Endothelial cell of umbilical vein (primary cell): Measurements from ENCODE around the gene SS18L1. TPM values are rescaled to one million over a fixed set of nuclear protein-coding genes. Genes with fewer than 3 reads are reported as not detected.

Source experiments
- BruUV-seq: library from RNA; stranded (reverse); fragments of 400-500 nt; replicated peaks from 2 replicates; lab custom pipeline; 2021; lab: Mats Ljungman, UMichigan
- CTCF ChIA-PET: fragments of 300-600, 350-600 bp; sonication (Branson Sonifier 250); formaldehyde crosslinking; loops from one replicate; lab custom pipeline; 2021; ENCODE audit warnings: antibody characterized with exemption, inconsistent platforms; lab: Charles Lee
- POLR2A ChIA-PET: fragments of 300-600, 350-600 bp; sonication (Branson Sonifier 250); formaldehyde crosslinking; loops from one replicate; lab custom pipeline; 2021; ENCODE audit warnings: antibody characterized with exemption, inconsistent platforms; lab: Charles Lee
- DNase-seq: peaks from one replicate; pipeline ENCODE4 v3.0.0-alpha.2; 2011; ENCODE audit warnings: low read depth, low spot score
- FAIRE-seq: peaks from 2 replicates; lab custom pipeline; 2011; peaks lifted over from hg19 to GRCh38; lab: Jason Lieb, UNC
- H2AFZ ChIP-seq: 2 replicates; pipeline ENCODE4 v1.6.0; 2012; ENCODE audit warnings: low read depth, low read length, control low read depth, inconsistent platforms
- H3K27ac ChIP-seq: 2 replicates; pipeline ENCODE4 v1.5.1; 2011; ENCODE audit warnings: low read depth, mild to moderate bottlenecking, control low read depth, low read length, moderate library complexity; ENCODE audit not compliant: insufficient read depth
- H3K27me3 ChIP-seq, 2 experiments: 2 replicates each; pipeline versions ENCODE4 v1.6.0 to v1.6.1; 2011; ENCODE audit warnings: low read length in 2 of 2, mixed read lengths in 1 of 2; ENCODE audit not compliant: control insufficient read depth in 2 of 2, insufficient read depth in 2 of 2
- H3K36me3 ChIP-seq, 2 experiments: 2 replicates in 1 of 2; 3 replicates in 1 of 2; pipeline ENCODE4 v1.5.1; 2011; ENCODE audit warnings: low read length in 2 of 2, mild to moderate bottlenecking in 1 of 2, moderate library complexity in 1 of 2; ENCODE audit not compliant: control insufficient read depth in 2 of 2, insufficient read depth in 2 of 2; ENCODE audit errors: extremely low read depth in 1 of 2
- H3K4me1 ChIP-seq: 3 replicates; pipeline ENCODE4 v1.5.1; 2011; ENCODE audit warnings: mild to moderate bottlenecking, low read length; ENCODE audit not compliant: control insufficient read depth, insufficient read depth; ENCODE audit errors: extremely low read depth
- H3K4me2 ChIP-seq: 2 replicates; pipeline ENCODE4 v1.6.1; 2011; ENCODE audit warnings: low read length, control low read depth, mixed read lengths; ENCODE audit not compliant: insufficient read depth
- H3K4me3 ChIP-seq, 3 experiments: fragments of 200-600 bp in 1 of 3; sonication (generic), shearing (Covaris generic) in 1 of 3; replicated peaks in 1 of 3; 2 replicates each; pipeline ENCODE4 v1.5.1; 2011 to 2016; ENCODE audit warnings: control low read depth in 3 of 3, low read length in 3 of 3, mild to moderate bottlenecking in 2 of 3, inconsistent platforms in 1 of 3, low read depth in 1 of 3, moderate library complexity in 1 of 3; ENCODE audit not compliant: insufficient read depth in 1 of 3
- H3K79me2 ChIP-seq: 2 replicates; pipeline ENCODE4 v1.6.0; 2012; ENCODE audit warnings: low read length, inconsistent platforms; ENCODE audit not compliant: control insufficient read depth, insufficient read depth
- H3K9ac ChIP-seq: replicated peaks from 2 replicates; pipeline ENCODE3; 2011; ENCODE audit warnings: low read length, control low read depth; ENCODE audit not compliant: insufficient read depth; ENCODE audit errors: extremely low read depth
- H3K9me1 ChIP-seq: replicated peaks from 3 replicates; pipeline ENCODE4 v1.6.0; 2011; ENCODE audit warnings: mild to moderate bottlenecking, low read length; ENCODE audit not compliant: control insufficient read depth, insufficient read depth; ENCODE audit errors: extremely low read depth
- H3K9me3 ChIP-seq: replicated peaks from 2 replicates; pipeline ENCODE4 v1.5.1; 2012; ENCODE audit warnings: low read length, inconsistent platforms; ENCODE audit not compliant: control insufficient read depth, insufficient read depth
- H4K20me1 ChIP-seq: replicated peaks from 2 replicates; pipeline ENCODE3; 2011; ENCODE audit warnings: mild to moderate bottlenecking, low read length; ENCODE audit not compliant: control insufficient read depth, insufficient read depth; ENCODE audit errors: extremely low read depth
- EZH2 ChIP-seq: IDR thresholded peaks from 2 replicates; pipeline ENCODE4 v1.6.1; 2012; ENCODE audit warnings: borderline replicate concordance, low read depth, mild to moderate bottlenecking, moderate library complexity, low read length, inconsistent platforms; ENCODE audit not compliant: severe bottlenecking
- FOS ChIP-seq: IDR thresholded peaks from 2 replicates; pipeline ENCODE4 v1.6.1; 2011; ENCODE audit warnings: mild to moderate bottlenecking, low read length, moderate library complexity, borderline replicate concordance; ENCODE audit not compliant: insufficient read depth
- GATA2 ChIP-seq: IDR thresholded peaks from 2 replicates; pipeline ENCODE4 v1.7.0; 2011; ENCODE audit warnings: low read depth, mild to moderate bottlenecking, moderate library complexity, mixed read lengths, low read length; ENCODE audit not compliant: insufficient read length, insufficient read depth
- JUN ChIP-seq: IDR thresholded peaks from 2 replicates; pipeline ENCODE4 v1.6.1; 2011; ENCODE audit warnings: borderline replicate concordance, low read depth; ENCODE audit not compliant: insufficient read length, insufficient read depth
- MYC ChIP-seq: IDR thresholded peaks from one replicate; pipeline ENCODE4 v1.6.1; 2011; ENCODE audit warnings: mild to moderate bottlenecking, low read depth, low read length
- POLR2A ChIP-seq: IDR thresholded peaks from 2 replicates; pipeline ENCODE4 v1.6.1; 2012; ENCODE audit warnings: low read depth, mild to moderate bottlenecking, control low read depth, low read length
- POLR2AphosphoS5 ChIP-seq: IDR thresholded peaks from 2 replicates; pipeline ENCODE4 v1.6.1; 2012; ENCODE audit warnings: low read depth, mild to moderate bottlenecking, control low read depth, low read length, moderate library complexity; ENCODE audit not compliant: insufficient read depth
- dilution Hi-C: fragments of 300-500 bp; cut with MboI; formaldehyde crosslinking; loops from one replicate; pipeline ENCODE4 v1.15.0; 2019; ENCODE audit warnings: low sequenced_read_pairs; ENCODE audit not compliant: extremely low pct_ligation_motif_present
- intact Hi-C: fragments of 100-400 bp; cut with micrococcal nuclease; formaldehyde crosslinking; loops from one replicate; pipeline ENCODE4 v1.10.0; 2022
- polyA plus RNA-seq, 4 experiments: library from polyadenylated mRNA; depleted of rRNA in 3 of 4; stranded (reverse) in 3 of 4; unstranded in 1 of 4; fragments of >200 nt; gene quantifications; 2 replicates each; pipeline versions ENCODE4 v1.2.1 to v1.2.3, GENCODE V29; 2011 to 2012; ENCODE audit warnings: missing spikeins in 1 of 4
- total RNA-seq: library from RNA; stranded (reverse); gene quantifications from 2 replicates; pipeline ENCODE4 v1.2.3, GENCODE V29; 2021
- TF ChIP-seq, protein P1 (sequence below), 2 donors: IDR thresholded peaks; 1 replicate in 1 of 2; 2 replicates in 1 of 2; pipeline ENCODE4 v1.5.1; 2011; ENCODE audit warnings: low read length in 2 of 2, mild to moderate bottlenecking in 2 of 2, moderate library complexity in 2 of 2, control low read depth in 1 of 2, inconsistent platforms in 1 of 2, low read depth in 1 of 2; ENCODE audit not compliant: insufficient read depth in 1 of 2; ENCODE audit errors: extremely low read depth in 1 of 2
- TF ChIP-seq, protein P2 (sequence below): IDR thresholded peaks from 2 replicates; pipeline ENCODE4 v1.6.1; 2011; ENCODE audit not compliant: insufficient read depth, insufficient read length

SS18L1 gene
- total and polyA plus RNA-seq, 2 donors (not counting 3 experiments of a cell fraction or from before 2014, with no cell fraction given) = 15.4 to 21.7 TPM

DNA sequence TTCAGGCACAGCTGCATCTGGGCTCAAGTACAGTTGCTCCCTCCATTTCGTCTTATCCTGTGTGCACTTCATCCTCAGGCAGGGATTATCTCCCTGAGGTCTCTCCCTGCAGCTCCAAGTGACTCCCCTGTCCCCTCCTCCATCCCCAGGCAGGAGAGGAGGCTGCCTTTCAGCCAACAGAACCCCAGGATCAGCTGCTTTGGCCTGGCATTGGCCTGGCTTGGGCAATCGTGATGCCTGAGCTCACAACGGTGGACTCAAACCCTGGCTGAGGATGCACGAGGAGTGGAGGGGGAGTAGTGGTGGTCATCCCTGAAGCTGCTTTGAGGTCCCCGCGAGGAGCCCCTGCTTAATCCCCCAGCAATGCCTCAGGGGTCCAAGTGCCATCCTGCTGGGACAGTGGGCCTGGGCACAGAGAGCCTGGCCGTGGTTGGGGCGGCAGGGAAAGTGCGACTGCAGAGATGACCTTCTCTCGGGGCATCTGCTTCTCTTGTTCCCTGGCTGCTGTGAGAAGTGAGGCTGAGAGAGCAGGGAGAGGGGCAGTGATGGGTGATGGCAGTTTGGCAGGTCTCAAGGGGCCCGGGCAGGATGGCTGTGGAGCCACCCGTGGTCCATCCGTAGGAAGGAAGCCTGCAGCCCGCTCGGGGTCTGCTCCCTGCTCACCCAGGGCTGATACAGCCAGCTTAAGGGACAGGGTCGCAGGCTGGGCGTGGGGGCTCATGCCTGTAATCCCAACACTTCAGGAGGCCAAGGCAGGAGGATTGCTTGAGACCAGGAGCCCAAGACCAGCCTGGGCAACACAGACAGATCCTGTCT is 82.5 kb downstream of the SS18L1 start:
- Histone ChIP-seq H3K79me2 (no peaks in the 10 kb centered on the region), H3K27ac (no peak overlapping the region), H4K20me1 (no peaks in the 10 kb centered on the region), H2AFZ (no peak overlapping the region), H3K9ac (no peak overlapping the region), H3K27me3 (peaks cover 8 to 10% of the 10 kb centered on the region in 2 experiments), H3K4me3 (no peak overlapping the region), H3K36me3 (no peaks in the 10 kb centered on the region), H3K4me1 (no peaks in the 10 kb centered on the region), H3K9me1 (no peaks in the 10 kb centered on the region), H3K4me2 (no peak overlapping the region), H3K9me3 (no peaks in the 10 kb centered on the region)
- no peak for FAIRE-seq
- POLR2A ChIA-PET = no interaction called here
- DNase-seq = no peak
- BruUV-seq = no TSS peak
- intact Hi-C loops = no loop called here
- CTCF ChIA-PET = no interaction called here
- TF ChIP-seq MYC (no peak), JUN (no peak), EZH2 (no peak), POLR2AphosphoS5 (no peak), GATA2 (no peak), FOS (no peak), POLR2A (no peak)
- TF ChIP-seq, protein P1, sequence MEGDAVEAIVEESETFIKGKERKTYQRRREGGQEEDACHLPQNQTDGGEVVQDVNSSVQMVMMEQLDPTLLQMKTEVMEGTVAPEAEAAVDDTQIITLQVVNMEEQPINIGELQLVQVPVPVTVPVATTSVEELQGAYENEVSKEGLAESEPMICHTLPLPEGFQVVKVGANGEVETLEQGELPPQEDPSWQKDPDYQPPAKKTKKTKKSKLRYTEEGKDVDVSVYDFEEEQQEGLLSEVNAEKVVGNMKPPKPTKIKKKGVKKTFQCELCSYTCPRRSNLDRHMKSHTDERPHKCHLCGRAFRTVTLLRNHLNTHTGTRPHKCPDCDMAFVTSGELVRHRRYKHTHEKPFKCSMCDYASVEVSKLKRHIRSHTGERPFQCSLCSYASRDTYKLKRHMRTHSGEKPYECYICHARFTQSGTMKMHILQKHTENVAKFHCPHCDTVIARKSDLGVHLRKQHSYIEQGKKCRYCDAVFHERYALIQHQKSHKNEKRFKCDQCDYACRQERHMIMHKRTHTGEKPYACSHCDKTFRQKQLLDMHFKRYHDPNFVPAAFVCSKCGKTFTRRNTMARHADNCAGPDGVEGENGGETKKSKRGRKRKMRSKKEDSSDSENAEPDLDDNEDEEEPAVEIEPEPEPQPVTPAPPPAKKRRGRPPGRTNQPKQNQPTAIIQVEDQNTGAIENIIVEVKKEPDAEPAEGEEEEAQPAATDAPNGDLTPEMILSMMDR (IDR thresholded peaks at IDR 0.05; ENCODE audit: extremely low read depth in 1 of 2, insufficient read depth in 1 of 2, low read depth in 1 of 2, low read length in 2 of 2) = no peak
- TF ChIP-seq, protein P2, sequence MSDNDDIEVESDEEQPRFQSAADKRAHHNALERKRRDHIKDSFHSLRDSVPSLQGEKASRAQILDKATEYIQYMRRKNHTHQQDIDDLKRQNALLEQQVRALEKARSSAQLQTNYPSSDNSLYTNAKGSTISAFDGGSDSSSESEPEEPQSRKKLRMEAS = no peak
- dilution Hi-C loops = no loop called here
